Erythroblast (primary cell): ENCODE data around the gene ZNRF4.

Source experiments
- GATA1 ChIP-seq: IDR thresholded peaks from 2 replicates; pipeline ENCODE4 v1.6.1; 2011; ENCODE audit warnings: low read depth, mild to moderate bottlenecking, control low read depth, low read length, moderate library complexity
- POLR2A ChIP-seq: IDR thresholded peaks from 2 replicates; pipeline ENCODE4 v1.6.1; 2011; ENCODE audit warnings: mild to moderate bottlenecking, low read length

- TF ChIP-seq POLR2A (no peak), GATA1 (no peak)
These were observed 2.3 kb upstream of the ZNRF4 start for GRCh38 chr19:5452594-5453565.
